Osteoblast (primary cell): ENCODE results near the gene SPATA46. TPM values are rescaled to one million over a fixed set of nuclear protein-coding genes. Genes with fewer than 3 reads are reported as not detected.

ENCODE experiments used
- DNase-seq: peaks from one replicate; pipeline ENCODE4 v3.0.0; 2011; ENCODE audit warnings: low spot score, mixed read lengths; ENCODE audit not compliant: insufficient read length; ENCODE audit errors: missing footprints
- H2AFZ ChIP-seq: 2 replicates; pipeline ENCODE4 v1.6.0; 2011; ENCODE audit warnings: mild to moderate bottlenecking, low read length
- H3K27ac ChIP-seq: 2 replicates; pipeline ENCODE4 v1.5.1; 2011; ENCODE audit warnings: mild to moderate bottlenecking, low read depth, low read length, moderate library complexity
- H3K27me3 ChIP-seq: 2 replicates; pipeline ENCODE4 v1.6.0; 2012; ENCODE audit warnings: mild to moderate bottlenecking, control low read depth, inconsistent platforms, low read length, moderate library complexity; ENCODE audit not compliant: insufficient read depth
- H3K36me3 ChIP-seq: 2 replicates; pipeline ENCODE4 v1.5.1; 2011; ENCODE audit warnings: mild to moderate bottlenecking, low read length, control low read depth, moderate library complexity; ENCODE audit not compliant: insufficient read depth
- H3K4me1 ChIP-seq: 2 replicates; pipeline ENCODE4 v1.5.1; 2011; ENCODE audit warnings: mild to moderate bottlenecking, low read length, control low read depth, moderate library complexity; ENCODE audit not compliant: insufficient read depth
- H3K4me2 ChIP-seq: 2 replicates; pipeline ENCODE4 v1.6.0; 2011; ENCODE audit warnings: mild to moderate bottlenecking, low read length; ENCODE audit not compliant: insufficient read depth
- H3K4me3 ChIP-seq: fragments of 200-600 bp; sonication (generic); 3 replicates; pipeline ENCODE4 v1.5.1; 2012; ENCODE audit warnings: mild to moderate bottlenecking, low read length, inconsistent platforms; ENCODE audit not compliant: insufficient read depth
- H3K79me2 ChIP-seq: 2 replicates; pipeline ENCODE4 v1.6.0; 2012; ENCODE audit warnings: mild to moderate bottlenecking, low read length, control low read depth, inconsistent platforms; ENCODE audit not compliant: insufficient read depth
- H3K9me3 ChIP-seq: 2 replicates; pipeline ENCODE4 v1.5.1; 2011; ENCODE audit warnings: low read depth, low read length, control low read depth
- H4K20me1 ChIP-seq: 2 replicates; pipeline ENCODE4 v1.6.0; 2012; ENCODE audit warnings: mild to moderate bottlenecking, low read length, control low read depth; ENCODE audit not compliant: insufficient read depth
- total RNA-seq: library from RNA; depleted of rRNA; stranded (reverse); fragments of >200 nt; gene quantifications from 2 replicates; pipeline ENCODE4 v1.2.3, GENCODE V29; 2012
- TF ChIP-seq, protein P1 (sequence below): IDR thresholded peaks from 2 replicates; pipeline ENCODE4 v1.5.1; 2011; ENCODE audit warnings: mild to moderate bottlenecking, low read depth, low read length, moderate library complexity; ENCODE audit errors: extremely low read depth

The SPATA46 gene
- total RNA-seq, 1 donor, result not detected

DNA sequence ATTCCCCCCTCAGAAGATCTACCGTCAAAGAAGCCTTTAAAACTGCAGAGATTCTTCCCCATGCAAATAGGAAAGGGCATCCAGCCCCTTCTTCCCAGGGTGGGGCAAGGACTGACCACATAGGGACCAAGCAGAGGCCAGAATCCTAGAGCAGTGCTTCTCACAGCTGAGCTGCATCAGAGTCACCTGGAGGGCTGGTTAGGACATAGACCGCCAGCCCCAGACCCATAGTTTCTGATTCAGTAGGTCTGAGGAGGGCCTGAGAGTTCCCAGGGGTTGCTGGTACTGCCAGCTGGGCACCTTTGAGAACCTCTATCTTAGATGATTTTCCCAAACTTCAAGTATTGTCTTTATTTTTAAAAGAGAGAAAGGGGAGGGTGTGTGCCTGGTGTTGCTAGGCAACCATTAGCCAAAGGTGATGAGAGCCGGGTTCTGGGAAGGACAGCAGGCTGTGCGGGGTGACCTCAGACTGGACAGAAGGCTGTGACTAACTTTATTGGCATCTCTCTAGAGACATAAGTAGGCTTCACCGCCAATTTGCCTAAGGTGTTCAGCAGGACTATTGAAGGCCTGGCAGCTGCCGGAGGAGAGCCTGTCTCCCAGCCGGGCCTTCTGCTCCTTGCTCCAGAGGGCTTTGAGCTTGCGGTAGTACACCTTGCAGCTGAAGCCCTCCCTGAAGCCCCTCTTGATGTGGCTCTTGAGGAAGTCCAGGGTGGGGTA, 3.0 kb downstream of the SPATA46 start:
- H3K9me3 ChIP-seq, result no peaks in the 10 kb centered on the region
- H3K4me2 ChIP-seq, result no peak overlapping the region
- no peaks in the 10 kb centered on the region for H3K79me2 ChIP-seq
- H2AFZ ChIP-seq, result no peak overlapping the region
- TF ChIP-seq, protein P1, sequence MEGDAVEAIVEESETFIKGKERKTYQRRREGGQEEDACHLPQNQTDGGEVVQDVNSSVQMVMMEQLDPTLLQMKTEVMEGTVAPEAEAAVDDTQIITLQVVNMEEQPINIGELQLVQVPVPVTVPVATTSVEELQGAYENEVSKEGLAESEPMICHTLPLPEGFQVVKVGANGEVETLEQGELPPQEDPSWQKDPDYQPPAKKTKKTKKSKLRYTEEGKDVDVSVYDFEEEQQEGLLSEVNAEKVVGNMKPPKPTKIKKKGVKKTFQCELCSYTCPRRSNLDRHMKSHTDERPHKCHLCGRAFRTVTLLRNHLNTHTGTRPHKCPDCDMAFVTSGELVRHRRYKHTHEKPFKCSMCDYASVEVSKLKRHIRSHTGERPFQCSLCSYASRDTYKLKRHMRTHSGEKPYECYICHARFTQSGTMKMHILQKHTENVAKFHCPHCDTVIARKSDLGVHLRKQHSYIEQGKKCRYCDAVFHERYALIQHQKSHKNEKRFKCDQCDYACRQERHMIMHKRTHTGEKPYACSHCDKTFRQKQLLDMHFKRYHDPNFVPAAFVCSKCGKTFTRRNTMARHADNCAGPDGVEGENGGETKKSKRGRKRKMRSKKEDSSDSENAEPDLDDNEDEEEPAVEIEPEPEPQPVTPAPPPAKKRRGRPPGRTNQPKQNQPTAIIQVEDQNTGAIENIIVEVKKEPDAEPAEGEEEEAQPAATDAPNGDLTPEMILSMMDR, result no peak
- no peak overlapping the region for H3K4me3 ChIP-seq
- peaks cover 10% of the 10 kb centered on the region for H3K27me3 ChIP-seq
- no peaks in the 10 kb centered on the region for H3K36me3 ChIP-seq
- no peak for DNase-seq
- no peak overlapping the region for H3K27ac ChIP-seq
- H4K20me1 ChIP-seq, result no peaks in the 10 kb centered on the region
- no peaks in the 10 kb centered on the region for H3K4me1 ChIP-seq

DNA sequence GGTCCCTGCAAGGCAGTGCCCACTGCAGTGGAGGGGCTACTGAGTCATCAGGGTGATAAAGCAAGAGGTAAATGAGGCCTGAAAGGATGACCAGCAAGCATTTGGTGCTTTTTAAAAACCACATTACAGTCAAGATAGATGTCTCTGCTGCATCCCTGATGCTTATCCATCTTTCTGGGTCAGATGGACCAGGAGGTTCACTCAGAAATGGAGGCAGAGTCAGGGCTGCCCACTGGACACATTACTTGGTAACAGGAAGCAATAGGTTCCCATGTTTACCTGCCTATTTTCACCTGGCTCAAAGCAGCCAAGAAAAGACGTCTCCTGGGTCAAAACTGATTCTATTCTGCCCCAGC, 3.6 kb downstream of the SPATA46 start:
- Histone ChIP-seq H2AFZ (no peak overlapping the region), H3K27me3 (peaks cover 16% of the 10 kb centered on the region), H3K79me2 (no peaks in the 10 kb centered on the region), H3K9me3 (no peaks in the 10 kb centered on the region), H3K4me2 (no peak overlapping the region), H3K4me3 (no peak overlapping the region), H3K27ac (no peak overlapping the region), H3K36me3 (no peaks in the 10 kb centered on the region), H4K20me1 (no peaks in the 10 kb centered on the region), H3K4me1 (no peaks in the 10 kb centered on the region)
- TF ChIP-seq, protein P1, result no peak
- no peak for DNase-seq

DNA sequence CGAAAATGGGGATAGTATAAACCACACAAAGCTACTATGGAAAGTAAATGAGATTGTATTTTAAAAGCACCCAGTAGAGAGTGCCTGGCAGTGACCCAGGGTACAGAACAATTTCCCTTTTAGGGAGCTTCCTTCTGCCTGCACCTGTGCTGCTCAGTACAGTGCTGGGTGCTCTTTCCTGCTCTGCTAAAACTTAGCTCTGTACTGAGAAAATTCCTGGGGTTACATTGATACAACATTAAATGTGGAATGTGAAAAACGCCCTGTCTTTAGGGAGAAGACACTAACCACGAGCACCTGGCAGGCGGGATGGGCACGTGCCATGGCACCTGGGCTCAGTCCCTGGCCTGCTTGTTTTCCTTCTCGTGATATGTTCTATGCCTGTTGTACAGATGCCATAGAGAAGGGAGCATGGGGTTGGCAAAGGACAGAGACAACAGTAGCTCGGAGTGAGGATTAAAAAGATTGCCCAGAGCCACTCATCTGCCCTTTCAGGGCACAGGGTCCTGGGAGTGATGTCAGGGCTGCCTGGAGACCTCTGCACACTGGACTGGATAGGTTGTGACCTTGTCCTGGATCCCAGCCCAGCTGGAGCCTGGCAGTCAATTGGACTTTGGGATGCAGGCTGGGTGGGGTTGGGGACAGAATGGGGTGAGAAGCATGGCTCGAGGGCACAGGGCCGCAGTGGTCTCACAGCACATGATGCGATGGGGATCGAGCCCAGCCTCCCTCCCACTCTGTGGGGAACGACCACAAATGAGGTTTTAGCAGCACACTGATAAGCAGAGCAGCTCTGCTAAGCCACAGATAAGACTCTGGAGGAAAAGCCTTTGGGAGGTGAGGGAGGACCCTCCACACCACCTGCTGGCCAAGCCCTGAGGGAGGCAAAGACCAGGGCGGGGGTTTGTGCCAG, 4.2 kb downstream of the SPATA46 start:
- H3K79me2 ChIP-seq, result no peaks in the 10 kb centered on the region
- no peak overlapping the region for H3K4me2 ChIP-seq
- no peaks in the 10 kb centered on the region for H3K4me1 ChIP-seq
- no peak overlapping the region for H3K4me3 ChIP-seq
- H3K9me3 ChIP-seq, result no peaks in the 10 kb centered on the region
- H2AFZ ChIP-seq, result no peak overlapping the region
- TF ChIP-seq, protein P1, result no peak
- no peaks in the 10 kb centered on the region for H4K20me1 ChIP-seq
- H3K36me3 ChIP-seq, result no peaks in the 10 kb centered on the region
- peaks cover 18% of the 10 kb centered on the region for H3K27me3 ChIP-seq
- no peak for DNase-seq
- H3K27ac ChIP-seq, result no peak overlapping the region

DNA sequence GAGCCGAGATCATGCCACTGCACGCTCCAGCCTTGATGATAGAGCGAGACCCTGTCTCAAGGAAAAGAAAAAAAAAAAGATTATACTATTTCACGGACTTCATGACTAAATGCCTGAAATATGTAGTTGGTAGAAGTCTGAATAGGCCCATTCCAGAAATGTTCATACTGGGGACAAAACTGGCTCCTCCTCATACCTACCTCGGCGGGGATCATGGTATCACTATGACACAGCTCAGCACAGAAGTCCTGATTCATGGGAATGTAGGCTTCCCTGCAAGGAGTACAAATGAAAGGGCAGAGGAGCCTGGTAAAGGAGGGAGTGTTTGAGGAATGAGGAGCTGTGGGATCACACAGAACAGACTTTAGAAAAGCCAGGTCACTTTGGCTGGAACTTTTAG, 5.0 kb downstream of the SPATA46 start:
- TF ChIP-seq, protein P1, result no peak

More for the DNA sequence above, 5.0 kb downstream of the SPATA46 start:
- Histone ChIP-seq H3K4me3 (no peak overlapping the region), H3K27ac (no peak overlapping the region), H3K27me3 (peaks cover 18% of the 10 kb centered on the region), H3K36me3 (no peaks in the 10 kb centered on the region), H3K79me2 (no peaks in the 10 kb centered on the region), H3K4me2 (no peak overlapping the region), H3K4me1 (no peaks in the 10 kb centered on the region), H3K9me3 (no peaks in the 10 kb centered on the region), H4K20me1 (no peaks in the 10 kb centered on the region), H2AFZ (no peak overlapping the region)
- DNase-seq, result no peak
